Ascending aorta (tissue), 2 donors: Measurements from ENCODE around the gene SYP. TPM values are rescaled to one million over a fixed set of nuclear protein-coding genes. Genes with fewer than 3 reads are reported as not detected.
"Not testable (repeated sequence)": the region's sequence is repeated elsewhere in the genome, so short reads cannot be mapped to it uniquely, and the experiment has no call there.

Source experiments
- DNase-seq, 2 donors: peaks; one replicate each; pipeline ENCODE4 v3.0.0-alpha.2; 2019; ENCODE audit warnings: low spot score in 2 of 2
- H3K27ac ChIP-seq, 2 donors: fragments of 200-600 bp; sonication (generic); one replicate each; pipeline ENCODE4 v1.5.1; 2016 to 2017; ENCODE audit warnings: mild to moderate bottlenecking in 1 of 2
- H3K27me3 ChIP-seq: fragments of 200-600 bp; sonication (generic); one replicate; pipeline ENCODE4 v1.5.1; 2017
- H3K36me3 ChIP-seq, 2 donors: fragments of 200-600 bp; sonication (generic); one replicate each; pipeline ENCODE4 v1.5.1; 2016
- H3K4me1 ChIP-seq, 2 donors: fragments of 200-600 bp; sonication (generic); one replicate each; pipeline ENCODE4 v1.5.1; 2016 to 2017; ENCODE audit warnings: mild to moderate bottlenecking in 1 of 2
- H3K4me3 ChIP-seq, 2 donors: fragments of 200-600 bp; sonication (generic); one replicate each; pipeline ENCODE4 v1.5.1; 2016 to 2017; ENCODE audit warnings: mild to moderate bottlenecking in 1 of 2
- H3K9me3 ChIP-seq, 2 donors: fragments of 200-600 bp; sonication (generic); one replicate each; pipeline ENCODE4 v1.5.1; 2016
- CTCF ChIP-seq, 3 experiments: fragments of 200-600 bp in 2 of 3; fragments of 450-650 bp in 1 of 3; sonication (generic) in 2 of 3; IDR thresholded peaks; one replicate each; pipeline ENCODE4 v1.5.1; 2016 to 2019; ENCODE audit warnings: antibody characterized with exemption in 3 of 3, mild to moderate bottlenecking in 1 of 3, moderate library complexity in 1 of 3
- intact Hi-C: fragments of 100-400 bp; cut with DNase I; formaldehyde crosslinking; loops from one replicate; pipeline ENCODE4 v1.15.1; 2023
- total RNA-seq: library from RNA; depleted of rRNA; stranded (reverse); fragments of >200 nt; gene quantifications from one replicate; pipeline ENCODE4 v1.1.0, GENCODE V29; 2016

SYP gene
- total RNA-seq, 1 donor from 2014 or later: 0.53 TPM

- intact Hi-C loops: loop anchor here (5.0 kb wide), 2 partner anchors 35 to 115 kb away; partner anchors contain the start of genes GPKOW and TFE3
- no peak for TF ChIP-seq CTCF (IDR thresholded peaks at IDR 0.05)
- DNase-seq: no peak
- Histone ChIP-seq H3K27ac (no peak overlapping the region), H3K4me1 (no peaks in the 10 kb centered on the region), H3K4me3 (no peak overlapping the region), H3K36me3 (no peaks in the 10 kb centered on the region), H3K27me3 (no peaks in the 10 kb centered on the region), H3K9me3 (no peaks in the 10 kb centered on the region)
These were observed 42.8 kb downstream of the SYP start for GRCh38 chrX:49157194-49157593.

- H3K27ac ChIP-seq: peak overlapping the region; percentile 95 to 97
- no peaks in the 10 kb centered on the region for H3K36me3 ChIP-seq
- H3K9me3 ChIP-seq: no peaks in the 10 kb centered on the region
- no peaks in the 10 kb centered on the region for H3K4me1 ChIP-seq
- H3K4me3 ChIP-seq: peak overlapping the region; percentile 50 to 65
- intact Hi-C loops: loop anchor here (1.0 to 5.0 kb wide), 5 partner anchors 11 to 114 kb away; partner anchors contain the start of genes GPKOW, PPP1R3F, PRICKLE3 and TFE3
- peak; percentile 76 to 93 for DNase-seq
- TF ChIP-seq CTCF (IDR thresholded peaks at IDR 0.05): peak; percentile 58 to 79 (median 74)
- H3K27me3 ChIP-seq: no peaks in the 10 kb centered on the region
These were observed 43.8 kb downstream of the SYP start for GRCh38 chrX:49155900-49156837.

GRCh38 chrX:49155243-49155899 lies 44.6 kb downstream of the SYP start:
- H3K9me3 ChIP-seq: no peaks in the 10 kb centered on the region
- H3K36me3 ChIP-seq: no peaks in the 10 kb centered on the region
- H3K4me1 ChIP-seq: no peaks in the 10 kb centered on the region
- TF ChIP-seq CTCF (IDR thresholded peaks at IDR 0.05): no peak
- intact Hi-C loops: loop anchor here (1.0 to 5.0 kb wide), 5 partner anchors 12 to 113 kb away; partner anchors contain the start of genes GPKOW, PPP1R3F, PRICKLE3 and TFE3
- H3K4me3 ChIP-seq: peak overlapping the region; percentile 50 to 65
- H3K27ac ChIP-seq: peak overlapping the region; percentile 95 to 97
- H3K27me3 ChIP-seq: no peaks in the 10 kb centered on the region
- peak in 1 of 2 donors; percentile 76 for DNase-seq

- no peaks in the 10 kb centered on the region for H3K4me1 ChIP-seq
- no peak overlapping the region for H3K4me3 ChIP-seq
- no peaks in the 10 kb centered on the region for H3K27me3 ChIP-seq
- no peak overlapping the region for H3K27ac ChIP-seq
- TF ChIP-seq CTCF (IDR thresholded peaks at IDR 0.05): no peak
- intact Hi-C loops: no loop called here
- no peaks in the 10 kb centered on the region for H3K9me3 ChIP-seq
- no peaks in the 10 kb centered on the region for H3K36me3 ChIP-seq
- no peak for DNase-seq
These were observed 46.5 kb downstream of the SYP start for GRCh38 chrX:49153467-49153866.

- H3K4me1 ChIP-seq, H3K9me3 ChIP-seq, H3K36me3 ChIP-seq, intact Hi-C loops, H3K4me3 ChIP-seq, DNase-seq, H3K27me3 ChIP-seq, H3K27ac ChIP-seq: not testable (repeated sequence)
These were observed 50.7 kb downstream of the SYP start for GRCh38 chrX:49149291-49149690.

- H3K4me1 ChIP-seq, H3K36me3 ChIP-seq, H3K27me3 ChIP-seq, intact Hi-C loops, DNase-seq, H3K4me3 ChIP-seq, H3K9me3 ChIP-seq, H3K27ac ChIP-seq: not testable (repeated sequence)
These were observed 51.4 kb downstream of the SYP start for GRCh38 chrX:49148390-49149100.
